NT2/D1 (cell line): ENCODE measurements around the gene CLEC2A.

Experiments used
- SUZ12 ChIP-seq: IDR thresholded peaks from 2 replicates; pipeline ENCODE4 v1.6.1; 2011; ENCODE audit not compliant: insufficient read length, insufficient read depth; ENCODE audit errors: extremely low read depth
- YY1 ChIP-seq: IDR thresholded peaks from 2 replicates; pipeline ENCODE4 v1.6.1; 2011; ENCODE audit not compliant: insufficient read length, insufficient read depth
- ZNF274 ChIP-seq: IDR thresholded peaks from 2 replicates; pipeline ENCODE4 v1.6.1; 2011; ENCODE audit warnings: mild to moderate bottlenecking, low read depth, low read length

GRCh38 chr12:9895215-9895971 lies 36.8 kb downstream of the CLEC2A start:
- no peak for TF ChIP-seq YY1
- TF ChIP-seq SUZ12: no peak
- no peak for TF ChIP-seq ZNF274
